ENCODE measurements around the gene INPP4A.

The INPP4A gene

GRCh38 chr2:98514879-98515249 lies 70.2 kb downstream of the INPP4A start:
- Histone ChIP-seq H3K27ac (ENCODE audit: low read depth, low read length, severe bottlenecking) (no peak overlapping the region), H3K36me3 (ENCODE audit: control insufficient read depth, insufficient read depth, low read length) (peaks cover 5% of the 10 kb centered on the region), H3K4me3 (ENCODE audit: extremely low read depth, insufficient read depth, low read length, poor library complexity, severe bottlenecking) (no peak overlapping the region), H3K9me3 (ENCODE audit: control insufficient read depth, low read length) (no peaks in the 10 kb centered on the region), H3K4me1 (ENCODE audit: control insufficient read depth, insufficient read depth, low read length, poor library complexity, severe bottlenecking) (peaks cover 10% of the 10 kb centered on the region)
- 83 to 100% methylated on average over 2 to 4 of the region's 4 CpGs for WGBS, 2 experiments (ENCODE audit: insufficient coverage in 2 of 2)

DNA sequence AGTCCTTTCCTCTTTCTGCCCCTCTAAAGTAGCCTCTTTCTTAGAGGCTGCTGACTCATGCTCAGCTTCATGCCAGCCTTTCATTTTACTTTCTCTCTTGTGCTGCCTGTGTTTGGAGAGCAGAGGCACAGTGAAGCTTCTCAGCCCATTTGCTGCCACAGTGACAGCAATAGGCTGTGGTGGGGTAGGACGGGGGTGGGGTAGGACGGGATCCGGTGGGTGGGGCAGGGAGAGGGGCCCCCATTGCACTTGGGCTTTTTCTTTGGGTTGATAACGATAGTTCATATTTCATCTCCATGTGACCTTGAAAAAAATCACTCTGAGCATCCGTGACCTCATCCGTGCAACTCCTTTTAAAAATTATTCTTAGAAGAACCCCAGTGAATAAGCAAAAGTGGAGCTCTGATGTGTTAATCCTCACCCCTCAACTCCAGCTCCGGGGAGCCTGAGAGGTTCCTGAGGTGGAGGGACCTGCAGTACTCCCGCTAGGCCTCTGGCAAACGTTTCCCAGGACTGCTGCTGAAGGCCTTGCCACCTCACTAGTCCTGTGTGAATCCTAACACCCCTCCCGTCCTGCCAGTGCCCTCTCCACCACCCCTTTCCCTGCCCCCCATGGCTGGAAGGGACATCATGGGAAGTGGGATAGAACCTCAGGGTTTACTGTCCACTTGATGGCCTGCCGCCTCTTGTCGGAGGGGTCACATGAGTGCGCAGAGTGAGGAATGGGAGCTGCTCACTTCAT lies 70.8 kb downstream of the INPP4A start:
- Histone ChIP-seq H3K4me3 (ENCODE audit: extremely low read depth, insufficient read depth, low read length, poor library complexity, severe bottlenecking) (no peak overlapping the region), H3K36me3 (ENCODE audit: control insufficient read depth, insufficient read depth, low read length) (peaks cover 10% of the 10 kb centered on the region), H3K9me3 (ENCODE audit: control insufficient read depth, low read length) (no peaks in the 10 kb centered on the region), H3K27ac (ENCODE audit: low read depth, low read length, severe bottlenecking) (no peak overlapping the region), H3K4me1 (ENCODE audit: control insufficient read depth, insufficient read depth, low read length, poor library complexity, severe bottlenecking) (peaks cover 10% of the 10 kb centered on the region)
- 90 to 93% methylated on average over 6 to 7 of the region's 13 CpGs for WGBS, 2 experiments (ENCODE audit: insufficient coverage in 2 of 2)

- no peak overlapping the region for H3K4me3 ChIP-seq (ENCODE audit: extremely low read depth, insufficient read depth, low read length, poor library complexity, severe bottlenecking)
- WGBS, 2 experiments (ENCODE audit: insufficient coverage in 2 of 2), result 100% methylated on average over 2 of the region's 3 CpGs
- peaks cover 15% of the 10 kb centered on the region for H3K36me3 ChIP-seq (ENCODE audit: control insufficient read depth, insufficient read depth, low read length)
- no peak overlapping the region for H3K27ac ChIP-seq (ENCODE audit: low read depth, low read length, severe bottlenecking)
- H3K9me3 ChIP-seq (ENCODE audit: control insufficient read depth, low read length), result no peaks in the 10 kb centered on the region
- peaks cover 10% of the 10 kb centered on the region for H3K4me1 ChIP-seq (ENCODE audit: control insufficient read depth, insufficient read depth, low read length, poor library complexity, severe bottlenecking)
These were observed 71.9 kb downstream of the INPP4A start for GRCh38 chr2:98516571-98516970.

DNA sequence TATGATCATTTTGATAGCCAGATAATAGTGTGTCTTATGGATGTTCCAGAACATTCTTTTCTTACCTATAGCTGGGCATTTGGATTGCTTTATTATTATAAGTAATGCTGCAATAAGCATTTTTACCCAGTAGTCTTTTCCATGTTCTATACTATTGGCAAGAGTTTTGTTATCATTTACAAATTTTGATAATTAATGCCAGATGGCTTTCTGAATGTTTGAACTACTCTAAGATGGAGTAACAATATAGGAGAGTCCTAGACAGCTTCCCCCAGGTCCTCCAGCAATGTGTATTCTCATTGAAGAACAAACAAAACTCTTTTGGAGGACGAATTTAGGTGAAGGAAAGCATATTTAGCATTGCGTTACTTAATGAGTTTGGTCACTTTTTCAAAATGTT lies 73.0 kb downstream of the INPP4A start:
- Histone ChIP-seq H3K36me3 (ENCODE audit: control insufficient read depth, insufficient read depth, low read length) (peaks cover 19% of the 10 kb centered on the region), H3K4me1 (ENCODE audit: control insufficient read depth, insufficient read depth, low read length, poor library complexity, severe bottlenecking) (peaks cover 10% of the 10 kb centered on the region), H3K4me3 (ENCODE audit: extremely low read depth, insufficient read depth, low read length, poor library complexity, severe bottlenecking) (no peak overlapping the region), H3K9me3 (ENCODE audit: control insufficient read depth, low read length) (no peaks in the 10 kb centered on the region), H3K27ac (ENCODE audit: low read depth, low read length, severe bottlenecking) (no peak overlapping the region)
- WGBS, 2 experiments (ENCODE audit: insufficient coverage in 2 of 2), result no CpG with 5 or more reads among the region's 2 CpGs

DNA sequence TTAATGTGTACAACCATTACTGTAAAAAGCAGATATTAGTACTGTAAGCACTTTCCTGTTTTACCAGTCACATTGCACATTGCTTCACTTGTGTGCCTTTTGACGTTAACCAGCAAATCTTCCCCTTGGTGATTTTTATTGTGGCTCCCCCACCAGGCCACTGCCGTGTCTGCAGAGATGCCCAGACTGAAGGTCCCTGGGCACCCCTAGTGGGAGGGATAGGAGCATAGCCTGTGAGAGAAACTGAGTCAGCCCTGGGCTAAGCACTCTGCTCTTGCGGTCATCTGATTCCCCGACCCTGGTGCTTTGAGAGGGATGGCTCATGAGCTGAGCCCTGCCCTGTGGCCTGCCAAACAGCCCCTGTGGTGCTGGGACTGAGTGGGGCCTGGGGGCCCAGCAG lies 73.4 kb downstream of the INPP4A start:
- no peak overlapping the region for H3K27ac ChIP-seq (ENCODE audit: low read depth, low read length, severe bottlenecking)
- peaks cover 10% of the 10 kb centered on the region for H3K4me1 ChIP-seq (ENCODE audit: control insufficient read depth, insufficient read depth, low read length, poor library complexity, severe bottlenecking)
- 69 to 78% methylated on average over 3 to 4 of the region's 4 CpGs for WGBS, 2 experiments (ENCODE audit: insufficient coverage in 2 of 2)
- H3K9me3 ChIP-seq (ENCODE audit: control insufficient read depth, low read length), result no peaks in the 10 kb centered on the region
- H3K36me3 ChIP-seq (ENCODE audit: control insufficient read depth, insufficient read depth, low read length), result peaks cover 23% of the 10 kb centered on the region
- no peak overlapping the region for H3K4me3 ChIP-seq (ENCODE audit: extremely low read depth, insufficient read depth, low read length, poor library complexity, severe bottlenecking)

GRCh38 chr2:98519156-98519555 lies 74.5 kb downstream of the INPP4A start:
- peaks cover 25% of the 10 kb centered on the region for H3K36me3 ChIP-seq (ENCODE audit: control insufficient read depth, insufficient read depth, low read length)
- H3K4me3 ChIP-seq (ENCODE audit: extremely low read depth, insufficient read depth, low read length, poor library complexity, severe bottlenecking), result no peak overlapping the region
- 83 to 90% methylated on average over 2 to 4 of the region's 6 CpGs for WGBS, 2 experiments (ENCODE audit: insufficient coverage in 2 of 2)
- no peaks in the 10 kb centered on the region for H3K9me3 ChIP-seq (ENCODE audit: control insufficient read depth, low read length)
- no peak overlapping the region for H3K27ac ChIP-seq (ENCODE audit: low read depth, low read length, severe bottlenecking)
- peaks cover 10% of the 10 kb centered on the region for H3K4me1 ChIP-seq (ENCODE audit: control insufficient read depth, insufficient read depth, low read length, poor library complexity, severe bottlenecking)

DNA sequence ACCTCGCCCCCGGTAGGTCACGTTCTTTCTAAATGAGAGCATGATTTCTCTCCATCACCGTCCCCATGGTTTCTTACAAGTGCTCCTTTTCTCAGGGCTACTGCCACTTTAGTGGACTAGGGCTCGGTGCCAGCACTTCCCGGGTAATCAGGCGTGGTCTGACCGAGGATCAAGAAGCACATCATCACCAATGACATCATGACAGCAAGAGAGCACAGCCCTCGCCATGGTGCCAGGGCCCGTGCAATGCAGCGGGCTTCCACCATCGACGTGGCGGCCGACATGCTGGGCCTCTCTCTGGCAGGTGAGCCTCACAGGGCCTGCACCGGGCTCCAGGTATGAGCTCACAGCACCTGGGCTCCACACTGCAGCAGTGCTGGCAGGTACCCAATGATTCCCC lies 75.2 kb downstream of the INPP4A start:
- peaks cover 29% of the 10 kb centered on the region for H3K36me3 ChIP-seq (ENCODE audit: control insufficient read depth, insufficient read depth, low read length)
- no peak overlapping the region for H3K4me3 ChIP-seq (ENCODE audit: extremely low read depth, insufficient read depth, low read length, poor library complexity, severe bottlenecking)
- no peak overlapping the region for H3K27ac ChIP-seq (ENCODE audit: low read depth, low read length, severe bottlenecking)

DNA sequence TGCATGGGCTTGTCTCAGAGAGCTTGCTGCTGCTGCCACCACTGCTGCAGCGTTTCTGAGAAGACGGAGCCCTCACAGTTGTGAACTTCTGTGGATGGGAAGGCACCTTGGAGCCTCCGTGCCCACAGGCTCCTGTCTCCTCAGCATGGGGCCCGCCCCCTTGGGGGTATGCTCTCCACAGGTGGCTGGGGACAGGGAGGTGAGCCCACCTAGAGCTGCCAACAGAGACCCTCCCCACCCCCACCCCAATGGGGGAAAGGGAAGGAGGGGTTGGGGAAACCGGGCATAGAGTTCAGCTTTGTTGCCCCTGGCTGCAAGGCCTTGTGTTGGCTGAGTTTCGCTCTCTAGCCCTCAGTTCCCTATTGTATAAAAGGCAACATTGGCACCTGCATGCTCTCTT lies 76.1 kb downstream of the INPP4A start:
- Histone ChIP-seq H3K36me3 (ENCODE audit: control insufficient read depth, insufficient read depth, low read length) (peaks cover 29% of the 10 kb centered on the region), H3K9me3 (ENCODE audit: control insufficient read depth, low read length) (no peaks in the 10 kb centered on the region), H3K27ac (ENCODE audit: low read depth, low read length, severe bottlenecking) (no peak overlapping the region), H3K4me3 (ENCODE audit: extremely low read depth, insufficient read depth, low read length, poor library complexity, severe bottlenecking) (no peak overlapping the region), H3K4me1 (ENCODE audit: control insufficient read depth, insufficient read depth, low read length, poor library complexity, severe bottlenecking) (peaks cover 4% of the 10 kb centered on the region)
- WGBS, 2 experiments (ENCODE audit: insufficient coverage in 2 of 2), result 89% methylated on average over 5 of the region's 6 CpGs; no CpG with 5 or more reads in 1 of the 2 experiments

More for the DNA sequence above, 75.2 kb downstream of the INPP4A start:
- H3K9me3 ChIP-seq (ENCODE audit: control insufficient read depth, low read length), result no peaks in the 10 kb centered on the region
- H3K4me1 ChIP-seq (ENCODE audit: control insufficient read depth, insufficient read depth, low read length, poor library complexity, severe bottlenecking), result peaks cover 10% of the 10 kb centered on the region
- WGBS, 2 experiments (ENCODE audit: insufficient coverage in 2 of 2), result 96 to 97% methylated on average over 15 to 16 of the region's 16 CpGs

- WGBS, 2 experiments (ENCODE audit: insufficient coverage in 2 of 2), result 89 to 95% methylated on average over 4 to 6 of the region's 7 CpGs
- Histone ChIP-seq H3K9me3 (ENCODE audit: control insufficient read depth, low read length) (no peaks in the 10 kb centered on the region), H3K4me1 (ENCODE audit: control insufficient read depth, insufficient read depth, low read length, poor library complexity, severe bottlenecking) (peaks cover 4% of the 10 kb centered on the region), H3K4me3 (ENCODE audit: extremely low read depth, insufficient read depth, low read length, poor library complexity, severe bottlenecking) (no peak overlapping the region), H3K27ac (ENCODE audit: low read depth, low read length, severe bottlenecking) (no peak overlapping the region), H3K36me3 (ENCODE audit: control insufficient read depth, insufficient read depth, low read length) (peaks cover 29% of the 10 kb centered on the region)
These were observed 76.6 kb downstream of the INPP4A start for GRCh38 chr2:98521266-98521665.

- 100% methylated on average over 2 of the region's 2 CpGs for WGBS, 2 experiments (ENCODE audit: insufficient coverage in 2 of 2)
- peaks cover 10% of the 10 kb centered on the region for H3K9me3 ChIP-seq (ENCODE audit: control insufficient read depth, low read length)
- no peak overlapping the region for H3K27ac ChIP-seq (ENCODE audit: low read depth, low read length, severe bottlenecking)
- no peak overlapping the region for H3K4me3 ChIP-seq (ENCODE audit: extremely low read depth, insufficient read depth, low read length, poor library complexity, severe bottlenecking)
- H3K36me3 ChIP-seq (ENCODE audit: control insufficient read depth, insufficient read depth, low read length), result peaks cover 32% of the 10 kb centered on the region
- H3K4me1 ChIP-seq (ENCODE audit: control insufficient read depth, insufficient read depth, low read length, poor library complexity, severe bottlenecking), result peaks cover 4% of the 10 kb centered on the region
These were observed 78.2 kb downstream of the INPP4A start for GRCh38 chr2:98522854-98523253.

GRCh38 chr2:98524168-98524567 lies 79.5 kb downstream of the INPP4A start:
- no peak overlapping the region for H3K4me3 ChIP-seq (ENCODE audit: extremely low read depth, insufficient read depth, low read length, poor library complexity, severe bottlenecking)
- peaks cover under 1% of the 10 kb centered on the region for H3K4me1 ChIP-seq (ENCODE audit: control insufficient read depth, insufficient read depth, low read length, poor library complexity, severe bottlenecking)
- peaks cover 30% of the 10 kb centered on the region for H3K36me3 ChIP-seq (ENCODE audit: control insufficient read depth, insufficient read depth, low read length)
- 95 to 97% methylated on average over 2 to 3 of the region's 3 CpGs for WGBS, 2 experiments (ENCODE audit: insufficient coverage in 2 of 2)
- no peak overlapping the region for H3K27ac ChIP-seq (ENCODE audit: low read depth, low read length, severe bottlenecking)
- H3K9me3 ChIP-seq (ENCODE audit: control insufficient read depth, low read length), result peaks cover 10% of the 10 kb centered on the region

Measured in mesodermal cell (in vitro differentiated cells).